Ovary (tissue), 3 donors: ENCODE data around the gene PTPRG.

Experiments used
- EP300 ChIP-seq: sonication (generic); formaldehyde crosslinking; IDR thresholded peaks from one replicate; pipeline ENCODE4 v1.6.1; 2017; ENCODE audit warnings: antibody characterized with exemption
- TF ChIP-seq, protein P1 (sequence below), 3 donors: fragments of 450-650 bp in 2 of 3; fragments of 200-600 bp in 1 of 3; IDR thresholded peaks; one replicate each; pipeline versions ENCODE4 v1.5.1 to v1.8.0; 2016 to 2022; ENCODE audit warnings: antibody characterized with exemption in 3 of 3, mild to moderate bottlenecking in 1 of 3
- donor health status: DM: no; HTN: no; CAD: no.

- TF ChIP-seq, protein P1, sequence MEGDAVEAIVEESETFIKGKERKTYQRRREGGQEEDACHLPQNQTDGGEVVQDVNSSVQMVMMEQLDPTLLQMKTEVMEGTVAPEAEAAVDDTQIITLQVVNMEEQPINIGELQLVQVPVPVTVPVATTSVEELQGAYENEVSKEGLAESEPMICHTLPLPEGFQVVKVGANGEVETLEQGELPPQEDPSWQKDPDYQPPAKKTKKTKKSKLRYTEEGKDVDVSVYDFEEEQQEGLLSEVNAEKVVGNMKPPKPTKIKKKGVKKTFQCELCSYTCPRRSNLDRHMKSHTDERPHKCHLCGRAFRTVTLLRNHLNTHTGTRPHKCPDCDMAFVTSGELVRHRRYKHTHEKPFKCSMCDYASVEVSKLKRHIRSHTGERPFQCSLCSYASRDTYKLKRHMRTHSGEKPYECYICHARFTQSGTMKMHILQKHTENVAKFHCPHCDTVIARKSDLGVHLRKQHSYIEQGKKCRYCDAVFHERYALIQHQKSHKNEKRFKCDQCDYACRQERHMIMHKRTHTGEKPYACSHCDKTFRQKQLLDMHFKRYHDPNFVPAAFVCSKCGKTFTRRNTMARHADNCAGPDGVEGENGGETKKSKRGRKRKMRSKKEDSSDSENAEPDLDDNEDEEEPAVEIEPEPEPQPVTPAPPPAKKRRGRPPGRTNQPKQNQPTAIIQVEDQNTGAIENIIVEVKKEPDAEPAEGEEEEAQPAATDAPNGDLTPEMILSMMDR (IDR thresholded peaks at IDR 0.05): no peak
- no peak for TF ChIP-seq EP300
Observed at GRCh38 chr3:61547625-61548024, 13.7 kb upstream of the PTPRG start.
